Measurements from ENCODE around the gene ARID1B.

ARID1B gene

GRCh38 chr6:156912431-156912830, 135.3 kb downstream of the ARID1B start:
- Histone ChIP-seq H3K27ac (ENCODE audit: low read depth, low read length, poor library complexity, severe bottlenecking) (no peak overlapping the region), H3K4me2 (ENCODE audit: low read length) (no peak overlapping the region), H3K9me3 (ENCODE audit: low read length) (no peaks in the 10 kb centered on the region), H3K9ac (ENCODE audit: low read length) (no peak overlapping the region), H3K4me1 (ENCODE audit: insufficient read depth, low read length, severe bottlenecking) (peaks cover 42% of the 10 kb centered on the region), H4K20me1 (ENCODE audit: insufficient read depth, low read length) (no peaks in the 10 kb centered on the region), H3F3A (ENCODE audit: insufficient read depth, low read length) (no peaks in the 10 kb centered on the region), H3K27me3 (ENCODE audit: insufficient read depth, low read length) (no peaks in the 10 kb centered on the region), H2AFZ (ENCODE audit: low read length) (no peak overlapping the region), H3K79me2 (ENCODE audit: insufficient read depth, low read length) (peaks cover 13% of the 10 kb centered on the region; the same call in 1 of the 2 replicates), H3K9me2 (ENCODE audit: low read depth, low read length) (no peaks in the 10 kb centered on the region), H3K4me3 (ENCODE audit: low read depth, low read length, poor library complexity, severe bottlenecking) (no peak overlapping the region), H3K36me3 (ENCODE audit: insufficient read depth, low read length) (no peaks in the 10 kb centered on the region)
- no peak for TF ChIP-seq CTCF (IDR thresholded peaks at IDR 0.05; ENCODE audit: low read length)
- TF ChIP-seq EZH2 (IDR thresholded peaks at IDR 0.05; ENCODE audit: borderline replicate concordance, low read length) = no peak

DNA sequence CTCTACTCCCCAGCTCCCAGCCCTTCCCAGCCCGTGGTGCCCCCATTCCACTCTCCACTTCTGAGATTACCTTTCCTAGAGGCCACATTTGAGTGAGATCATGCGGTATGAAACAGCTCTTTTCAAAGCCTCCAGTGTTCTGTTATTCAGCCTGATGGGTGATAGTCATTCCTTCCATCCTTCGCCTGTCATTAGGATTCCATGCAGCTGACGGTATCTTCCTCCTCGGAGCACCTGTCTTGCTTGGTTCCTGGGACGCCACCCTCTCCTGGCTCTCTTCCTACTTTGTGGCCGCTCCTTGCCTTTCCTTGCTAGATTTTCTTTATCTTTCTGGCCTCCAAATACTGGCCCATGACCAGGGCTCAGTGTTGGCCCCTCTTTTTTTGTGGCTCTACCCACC, 137.0 kb downstream of the ARID1B start:
- Histone ChIP-seq H2AFZ (ENCODE audit: low read length) (no peak overlapping the region), H3K9me3 (ENCODE audit: low read length) (no peaks in the 10 kb centered on the region), H3K4me1 (ENCODE audit: insufficient read depth, low read length, severe bottlenecking) (peaks cover 58% of the 10 kb centered on the region), H4K20me1 (ENCODE audit: insufficient read depth, low read length) (no peaks in the 10 kb centered on the region), H3K9me2 (ENCODE audit: low read depth, low read length) (no peaks in the 10 kb centered on the region), H3K4me2 (ENCODE audit: low read length) (no peak overlapping the region), H3K36me3 (ENCODE audit: insufficient read depth, low read length) (no peaks in the 10 kb centered on the region), H3F3A (ENCODE audit: insufficient read depth, low read length) (no peaks in the 10 kb centered on the region), H3K4me3 (ENCODE audit: low read depth, low read length, poor library complexity, severe bottlenecking) (no peak overlapping the region), H3K27me3 (ENCODE audit: insufficient read depth, low read length) (no peaks in the 10 kb centered on the region), H3K9ac (ENCODE audit: low read length) (no peak overlapping the region), H3K79me2 (ENCODE audit: insufficient read depth, low read length) (peaks cover 27% of the 10 kb centered on the region; the same call in 1 of the 2 replicates), H3K27ac (ENCODE audit: low read depth, low read length, poor library complexity, severe bottlenecking) (no peak overlapping the region)
- no peak for TF ChIP-seq CTCF (IDR thresholded peaks at IDR 0.05; ENCODE audit: low read length)
- TF ChIP-seq EZH2 (IDR thresholded peaks at IDR 0.05; ENCODE audit: borderline replicate concordance, low read length) = no peak

DNA sequence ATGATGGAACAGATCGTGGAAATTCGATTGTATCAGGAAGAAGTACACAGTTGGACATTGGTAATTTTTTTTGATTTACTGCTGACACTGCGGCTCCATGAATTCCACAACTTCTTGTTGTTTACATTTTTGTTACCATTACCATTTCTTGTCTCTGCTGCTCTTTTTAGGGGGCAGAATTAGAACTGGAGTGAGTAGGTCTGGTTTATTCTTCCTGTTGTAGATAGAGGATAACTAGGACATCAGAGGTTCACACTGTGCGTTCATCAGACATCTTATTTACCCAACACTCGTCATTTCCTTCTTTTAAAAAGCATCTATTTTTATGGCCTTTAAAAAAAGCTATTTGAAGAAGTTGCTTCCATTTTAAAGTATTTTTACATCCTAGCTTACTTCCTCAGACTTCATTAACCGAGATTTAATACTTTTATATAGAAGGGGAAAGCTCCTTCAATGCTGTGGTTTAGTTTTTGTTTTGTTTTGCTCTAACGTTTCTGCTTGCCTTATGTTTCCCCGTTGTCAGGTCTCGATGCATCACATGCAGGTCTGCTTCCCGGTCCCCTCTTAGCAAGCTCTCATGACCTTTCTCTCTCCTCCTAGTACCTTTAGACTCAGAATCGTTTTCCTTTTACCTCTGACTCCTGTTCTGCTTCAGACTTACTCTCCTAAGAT, 139.1 kb downstream of the ARID1B start:
- Histone ChIP-seq H3K9ac (ENCODE audit: low read length) (peak overlapping the region; percentile 24; the same call in 1 of the 2 replicates), H3F3A (ENCODE audit: insufficient read depth, low read length) (no peaks in the 10 kb centered on the region), H3K27ac (ENCODE audit: low read depth, low read length, poor library complexity, severe bottlenecking) (peak overlapping the region; percentile 82), H2AFZ (ENCODE audit: low read length) (no peak overlapping the region), H3K4me2 (ENCODE audit: low read length) (peak overlapping the region; percentile 62), H4K20me1 (ENCODE audit: insufficient read depth, low read length) (no peaks in the 10 kb centered on the region), H3K36me3 (ENCODE audit: insufficient read depth, low read length) (0 out of 2 replicates have a peak, but pooled peaks cover 2% of the 10 kb centered on the region), H3K4me1 (ENCODE audit: insufficient read depth, low read length, severe bottlenecking) (peaks cover 50% of the 10 kb centered on the region), H3K9me3 (ENCODE audit: low read length) (no peaks in the 10 kb centered on the region), H3K79me2 (ENCODE audit: insufficient read depth, low read length) (peaks cover 34% of the 10 kb centered on the region; the same call in 1 of the 2 replicates), H3K27me3 (ENCODE audit: insufficient read depth, low read length) (no peaks in the 10 kb centered on the region), H3K4me3 (ENCODE audit: low read depth, low read length, poor library complexity, severe bottlenecking) (peak overlapping the region; percentile 44), H3K9me2 (ENCODE audit: low read depth, low read length) (no peaks in the 10 kb centered on the region)
- TF ChIP-seq CTCF (IDR thresholded peaks at IDR 0.05; ENCODE audit: low read length) (no peak), EZH2 (IDR thresholded peaks at IDR 0.05; ENCODE audit: borderline replicate concordance, low read length) (no peak)

Measured in OCI-LY1 (cell line).